Measurements from ENCODE around the gene KCNC3. TPM values are rescaled to one million over a fixed set of nuclear protein-coding genes. Genes with fewer than 3 reads are reported as not detected.

KCNC3 gene
- total RNA-seq, 1 experiment from 2014 or later: 17.3 TPM

DNA sequence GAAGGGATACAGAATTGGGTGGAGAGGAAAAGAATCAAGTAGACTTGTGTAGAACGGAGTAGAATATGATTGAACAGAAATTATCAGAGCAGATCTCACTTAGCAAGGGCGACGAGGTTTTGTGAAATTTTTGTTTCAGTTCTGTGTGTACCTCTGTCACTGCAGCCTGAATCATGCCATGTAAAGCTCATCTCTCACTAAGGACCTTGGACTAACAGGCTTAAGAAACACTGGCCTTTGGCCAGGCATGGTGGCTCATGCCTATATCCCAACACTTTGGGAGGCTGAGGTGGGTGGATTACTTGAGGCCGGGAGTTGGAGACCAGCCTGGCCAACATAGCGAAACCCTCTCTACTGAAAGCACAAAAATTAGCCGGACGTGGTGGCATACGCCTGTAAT is 63.1 kb downstream of the KCNC3 start:
- Mint-ChIP-seq H3K9me3 (no peaks in the 10 kb centered on the region), H3K4me3 (peak overlapping the region in 1 of 2 experiments; percentile 63; a peak in 1 of 5 replicates)

More for the DNA sequence above, 63.1 kb downstream of the KCNC3 start:
- Histone ChIP-seq H3K23me2 (ENCODE audit: insufficient read length, low read depth, low read length, poor library complexity, severe bottlenecking) (no peaks in the 10 kb centered on the region), H4K20me1 (ENCODE audit: control insufficient read depth, insufficient read depth, insufficient read length) (no peaks in the 10 kb centered on the region), H4K8ac (replicated peaks; ENCODE audit: insufficient read length, low read depth, low read length) (no peak overlapping the region), H2AFZ (ENCODE audit: low read length) (no peak overlapping the region), H3K79me2 (ENCODE audit: insufficient read depth, low read length) (no peaks in the 10 kb centered on the region), H2BK120ac (ENCODE audit: low read depth, low read length, poor library complexity, severe bottlenecking) (no peak overlapping the region), H2BK5ac (ENCODE audit: insufficient read length, low read length) (no peak overlapping the region), H3K27ac (ENCODE audit: insufficient read length, low read depth, low read length) (no peak overlapping the region), H3K27me3 (ENCODE audit: insufficient read depth, low read length) (no peaks in the 10 kb centered on the region), H4K91ac (ENCODE audit: insufficient read length, low read depth, low read length) (no peak overlapping the region), H3K18ac (ENCODE audit: insufficient read length, low read depth, low read length) (no peak overlapping the region), H3K4me1 (ENCODE audit: insufficient read depth, low read length) (no peaks in the 10 kb centered on the region), H4K5ac (ENCODE audit: insufficient read length, low read depth, low read length) (no peak overlapping the region), H3K4ac (ENCODE audit: low read depth, low read length) (no peak overlapping the region), H3K56ac (ENCODE audit: insufficient read length, low read depth, low read length) (no peak overlapping the region), H3K9me3 (ENCODE audit: control insufficient read depth, low read depth, low read length) (no peaks in the 10 kb centered on the region), H3K9ac (ENCODE audit: extremely low read depth, insufficient read length, low read length) (no peak overlapping the region), H2BK12ac (ENCODE audit: insufficient read length, low read depth, low read length) (no peak overlapping the region), H2AK5ac (ENCODE audit: insufficient read length, low read length) (no peak overlapping the region), H3K79me1 (ENCODE audit: insufficient read depth, low read depth, low read length, poor library complexity, severe bottlenecking) (no peaks in the 10 kb centered on the region), H3T11ph (ENCODE audit: low read length) (no peak overlapping the region), H2BK20ac (ENCODE audit: low read depth, low read length, poor library complexity, severe bottlenecking) (no peak overlapping the region), H3K14ac (ENCODE audit: insufficient read depth, low read length) (no peak overlapping the region), H3K23ac (ENCODE audit: insufficient read length, low read depth, low read length) (no peak overlapping the region), H3K4me2 (ENCODE audit: insufficient read depth, insufficient read length, low read length) (no peak overlapping the region), H2BK15ac (ENCODE audit: low read depth, low read length) (no peak overlapping the region)
- no peak overlapping the region for H3K27ac Mint-ChIP-seq
- H3K4me1 Mint-ChIP-seq: peaks cover 0 to 6% of the 10 kb centered on the region in 2 experiments
- peaks cover 16 to 27% (median 22%) of the 10 kb centered on the region in 3 experiments; a peak in 6 of 7 replicates for H3K36me3 Mint-ChIP-seq (ENCODE audit: insufficient read depth in 1 of 3, low read depth in 3 of 3)
- no peak for DNase-seq
- no peak for TF ChIP-seq CTCF (conservative IDR thresholded peaks at IDR 0.05)
- WGBS (ENCODE audit: extremely low coverage, insufficient read length, low lambda C conversion rate): no CpG with 5 or more reads among the region's 8 CpGs
- no peaks in the 10 kb centered on the region; the same call in 1 of the 2 replicates for H3K27me3 Mint-ChIP-seq (ENCODE audit: low read depth)
